Activated CD4-positive, CD25-positive, alpha-beta regulatory T cell treated with anti-CD3 and anti-CD28 coated beads, Interleukin-2, amount 50 U/mL, for 16 hours (primary cell): ENCODE results near the gene TBC1D12.
"Not testable (repeated sequence)": the region's sequence is repeated elsewhere in the genome, so short reads cannot be mapped to it uniquely, and the experiment has no call there.

Source experiments
- DNase-seq: peaks from one replicate; pipeline ENCODE4 v3.0.0-alpha.2; 2020; ENCODE audit warnings: low read depth, low spot score

TBC1D12 gene

GRCh38 chr10:94402204-94402842, at the start of gene TBC1D12:
TBC1D12 (plus strand) TSS chr10:94402541; CDS start chr10:94402614, 73 bp downstream.
- no peak for DNase-seq

GRCh38 chr10:94353336-94353735, 49.0 kb upstream of the TBC1D12 start:
- DNase-seq, result no peak

- no peak for DNase-seq
These were observed 46.5 kb upstream of the TBC1D12 start for GRCh38 chr10:94355841-94356240.

GRCh38 chr10:94357193-94357592, 45.1 kb upstream of the TBC1D12 start:
- no peak for DNase-seq

- no peak for DNase-seq
These were observed 43.9 kb upstream of the TBC1D12 start for GRCh38 chr10:94358480-94358879.

GRCh38 chr10:94361171-94361794, 41.1 kb upstream of the TBC1D12 start:
- no peak for DNase-seq

GRCh38 chr10:94362360-94363250, 39.7 kb upstream of the TBC1D12 start, which contains the start of gene NOC3L:
NOC3L (minus strand) TSS chr10:94362939; CDS start chr10:94362838, 101 bp downstream.
- peak; percentile 96 for DNase-seq

GRCh38 chr10:94363251-94363565, 39.1 kb upstream of the TBC1D12 start:
- no peak for DNase-seq

GRCh38 chr10:94364482-94364881, 37.9 kb upstream of the TBC1D12 start:
- no peak for DNase-seq

GRCh38 chr10:94366382-94366781, 36.0 kb upstream of the TBC1D12 start:
- DNase-seq, result no peak

GRCh38 chr10:94370501-94370900, 31.8 kb upstream of the TBC1D12 start:
- DNase-seq, result no peak

- no peak for DNase-seq
These were observed 27.0 kb upstream of the TBC1D12 start for GRCh38 chr10:94375374-94375773.

GRCh38 chr10:94376865-94377264, 25.5 kb upstream of the TBC1D12 start:
- DNase-seq, result no peak

GRCh38 chr10:94383530-94383929, 18.8 kb upstream of the TBC1D12 start:
- DNase-seq, result no peak

GRCh38 chr10:94385733-94386132, 16.6 kb upstream of the TBC1D12 start:
- DNase-seq, result not testable (repeated sequence)

GRCh38 chr10:94392117-94392516, 10.2 kb upstream of the TBC1D12 start:
- DNase-seq, result not testable (repeated sequence)

- DNase-seq, result no peak
These were observed 4.6 kb upstream of the TBC1D12 start for GRCh38 chr10:94397549-94398370.

GRCh38 chr10:94398762-94399161, 3.6 kb upstream of the TBC1D12 start:
- DNase-seq, result no peak

- no peak for DNase-seq
These were observed 570 bp downstream of the TBC1D12 start for GRCh38 chr10:94402843-94403379.

- no peak for DNase-seq
These were observed 1.3 kb downstream of the TBC1D12 start for GRCh38 chr10:94403380-94404213.
